GM21390 (cell line): ENCODE results near the gene SPATA7.

Experiments
- ATAC-seq: cut with Tn5 transposase; IDR thresholded peaks from one replicate; pipeline ENCODE4 v1.9.1; 2021; ENCODE audit not compliant: unreplicated experiment

The SPATA7 gene

DNA sequence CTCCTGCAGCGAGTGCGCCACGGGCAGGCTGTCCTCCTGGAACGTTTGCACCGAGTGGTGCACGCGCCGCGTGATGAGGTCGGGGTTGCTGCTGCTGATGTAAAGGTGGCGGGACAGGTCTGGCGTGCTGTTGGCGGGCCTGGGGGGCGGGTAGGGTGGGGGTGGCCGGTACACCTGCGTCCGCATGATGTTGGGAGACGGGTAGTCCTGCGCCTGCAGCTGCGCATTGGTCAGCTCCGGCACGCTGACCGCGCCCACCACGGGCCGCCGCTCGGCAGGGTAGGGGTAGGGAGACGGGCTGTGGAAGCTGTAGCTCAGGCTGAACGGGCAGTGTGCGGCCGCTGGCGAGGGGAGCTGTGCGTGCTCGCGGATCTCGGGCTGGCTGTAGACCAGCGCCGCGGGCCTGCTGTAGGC, 94.1 kb downstream of the SPATA7 start:
- ATAC-seq: no peak

DNA sequence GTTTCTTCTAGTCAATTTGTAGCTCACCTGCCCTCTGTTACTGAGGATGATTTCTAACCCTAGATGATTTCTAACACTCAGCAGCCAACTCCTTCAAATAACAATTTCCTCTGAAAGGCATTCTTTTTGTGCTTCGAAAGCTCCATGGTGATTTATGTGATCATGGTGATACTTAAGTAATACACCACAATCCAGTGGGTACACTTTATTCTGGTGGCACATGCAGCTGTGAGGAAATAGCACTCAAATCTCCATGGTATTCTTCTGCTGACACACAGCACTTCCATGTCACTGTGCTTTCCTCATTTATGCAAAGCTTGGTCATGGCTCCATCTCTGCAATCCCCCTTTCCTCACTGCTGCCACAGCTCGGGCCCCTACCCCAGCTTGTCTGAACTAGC, 95.6 kb downstream of the SPATA7 start:
- no peak for ATAC-seq

DNA sequence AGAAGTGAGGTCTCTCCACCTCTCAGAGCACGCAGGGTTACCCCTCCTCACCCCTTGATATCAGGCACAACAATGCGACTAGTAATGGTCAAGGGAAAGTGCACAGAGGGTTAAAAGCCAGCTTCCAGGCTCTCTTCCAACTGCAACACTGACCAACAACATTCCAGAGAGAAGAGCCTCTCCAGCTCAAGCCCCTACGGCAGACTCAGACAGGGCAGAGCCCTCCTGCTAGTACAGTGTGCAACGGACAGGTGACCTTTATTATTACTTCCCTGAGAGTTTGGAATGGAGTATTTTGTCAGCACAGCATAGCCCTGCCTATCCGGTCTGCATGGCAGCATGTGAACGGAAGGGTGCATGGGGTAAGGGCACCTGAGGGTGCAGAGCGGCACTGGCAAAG, 96.3 kb downstream of the SPATA7 start:
- ATAC-seq: no peak

DNA sequence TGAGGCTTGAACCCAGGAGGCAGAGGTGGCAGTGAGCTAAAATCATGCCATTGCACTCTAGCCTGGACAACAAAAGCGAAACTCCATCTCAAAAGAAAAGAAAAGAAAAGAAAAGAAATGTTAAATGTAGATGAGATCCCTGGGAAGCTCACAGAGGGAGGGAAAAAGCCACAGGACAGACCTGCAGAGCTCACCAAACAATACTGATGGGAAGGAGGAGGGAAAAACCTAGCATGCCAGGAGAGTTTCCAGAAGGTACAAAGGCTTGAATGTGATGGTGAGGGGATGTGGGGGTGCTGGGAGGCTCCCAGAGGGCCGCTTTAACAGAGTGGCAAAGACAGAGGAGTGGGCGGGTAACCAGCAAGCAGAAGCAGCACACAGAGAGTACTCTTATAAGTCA, 97.1 kb downstream of the SPATA7 start:
- no peak for ATAC-seq
